GM12878 (cell line): Measurements from ENCODE around the gene PAGE2. TPM values are rescaled to one million over a fixed set of nuclear protein-coding genes. Genes with fewer than 3 reads are reported as not detected.
"Not testable (repeated sequence)": the region's sequence is repeated elsewhere in the genome, so short reads cannot be mapped to it uniquely, and the experiment has no call there.

Experiments
- ATAC-seq: fragments of 200-7000 bp; cut with Tn5 transposase; 3 replicates; pipeline ENCODE4 v1.9.1; 2020; ENCODE audit warnings: mild to moderate bottlenecking, moderate library complexity
- BruUV-seq: library from RNA; stranded (reverse); fragments of 400-500 nt; replicated peaks from 2 replicates; lab custom pipeline; 2021; lab: Mats Ljungman, UMichigan
- CTCF ChIA-PET: fragments of 300-600 bp; sonication (Branson Sonifier 250); formaldehyde crosslinking; extraction: SDS; loops from one replicate; lab custom pipeline; 2021; ENCODE audit warnings: inconsistent platforms; lab: Yijun Ruan, JAX
- POLR2A ChIA-PET: fragments of 350-600 bp; formaldehyde crosslinking; extraction: SDS; loops from one replicate; lab custom pipeline; 2021; ENCODE audit warnings: inconsistent platforms; lab: Charles Lee
- RAD21 ChIA-PET: fragments of 300-600 bp; sonication (Branson Sonifier 250); formaldehyde crosslinking; loops from one replicate; lab custom pipeline; 2023; ENCODE audit warnings: antibody characterized with exemption; ENCODE audit not compliant: unreplicated experiment; lab: Charles Lee
- SMC1A ChIA-PET: fragments of 300-600 bp; sonication (Branson Sonifier 250); formaldehyde crosslinking; loops from one replicate; lab custom pipeline; 2023; ENCODE audit not compliant: unreplicated experiment, uncharacterized antibody; lab: Charles Lee
- DNase-seq: peaks from one replicate; pipeline ENCODE4 v3.0.0-alpha.2; 2011; ENCODE audit warnings: low read depth, low spot score
- FAIRE-seq: peaks from 3 replicates; lab custom pipeline; 2011; peaks lifted over from hg19 to GRCh38; lab: Jason Lieb, UNC
- H2AFZ ChIP-seq: 2 replicates; pipeline ENCODE4 v1.6.0; 2011; ENCODE audit warnings: low read depth, low read length, control low read depth; ENCODE audit not compliant: control insufficient read depth
- H3K27ac ChIP-seq: 2 replicates; pipeline ENCODE4 v1.5.1; 2011; ENCODE audit warnings: control low read depth; ENCODE audit not compliant: control insufficient read depth, insufficient read depth
- H3K27me3 ChIP-seq, 2 experiments: replicated peaks in 1 of 2; 2 replicates each; pipeline versions ENCODE4 v1.6.0 to v1.6.1; 2011; ENCODE audit warnings: low read length in 1 of 2; ENCODE audit not compliant: control insufficient read depth in 2 of 2, insufficient read depth in 2 of 2
- H3K36me3 ChIP-seq, 2 experiments: 2 replicates each; pipeline ENCODE4 v1.5.1; 2011; ENCODE audit warnings: low read length in 1 of 2; ENCODE audit not compliant: control insufficient read depth in 2 of 2, insufficient read depth in 2 of 2
- H3K4me1 ChIP-seq: 2 replicates; pipeline ENCODE4 v1.6.1; 2011; ENCODE audit warnings: mild to moderate bottlenecking, low read length, moderate library complexity, mixed read lengths; ENCODE audit not compliant: control insufficient read depth, insufficient read depth
- H3K4me2 ChIP-seq: 2 replicates; pipeline ENCODE4 v1.6.0; 2011; ENCODE audit warnings: control low read depth; ENCODE audit not compliant: control insufficient read depth, insufficient read depth
- H3K4me3 ChIP-seq: fragments of 200-600 bp; sonication (generic); 2 replicates; pipeline ENCODE4 v1.5.1; 2016
- H3K79me2 ChIP-seq: 2 replicates; pipeline ENCODE4 v1.6.0; 2011; ENCODE audit warnings: low read length; ENCODE audit not compliant: control insufficient read depth, insufficient read depth
- H3K9ac ChIP-seq: 2 replicates; pipeline ENCODE4 v1.8.0; 2011; ENCODE audit warnings: low read length, control low read depth, mixed read lengths; ENCODE audit not compliant: control insufficient read depth, insufficient read depth
- H3K9me3 ChIP-seq: replicated peaks from 3 replicates; pipeline ENCODE4 v1.5.1; 2011; ENCODE audit warnings: mild to moderate bottlenecking, low read length; ENCODE audit not compliant: control insufficient read depth, insufficient read depth
- H4K20me1 ChIP-seq: 2 replicates; pipeline ENCODE4 v1.6.0; 2011; ENCODE audit not compliant: control insufficient read depth, insufficient read depth
- IRF5 ChIP-seq: fragments of 450-650 bp; IDR thresholded peaks from 2 replicates; pipeline ENCODE4 v1.6.1; 2017; ENCODE audit warnings: borderline replicate concordance
- NFYB ChIP-seq: IDR thresholded peaks from 2 replicates; pipeline ENCODE4 v1.6.1; 2011; ENCODE audit warnings: low read depth, mild to moderate bottlenecking, low read length, improper control_type of control experiment, moderate library complexity; ENCODE audit not compliant: insufficient read depth
- WGBS: methylation state at CpG from one replicate; pipeline ENCODE4 v1.1.6; 2016; ENCODE audit warnings: low lambda C conversion rate; ENCODE audit not compliant: insufficient replicate concordance, insufficient coverage; ENCODE audit errors: missing lambda C conversion rate; 5-methylcytosine and 5-hydroxymethylcytosine counted together
- in situ Hi-C: fragments of 300-500 bp; cut with MboI; formaldehyde crosslinking; loops from 9 replicates; pipeline ENCODE4 v1.14.3; 2018; ENCODE audit warnings: mixed read lengths
- intact Hi-C: fragments of 100-400 bp; cut with micrococcal nuclease; formaldehyde crosslinking; loops from one replicate; pipeline ENCODE4 v1.14.2; 2022; ENCODE audit not compliant: unreplicated experiment
- polyA plus RNA-seq, 11 experiments: library from polyadenylated mRNA; depleted of rRNA in 4 of 11; unstranded in 6 of 11; stranded (reverse) in 5 of 11; fragments of >200 nt; fragmentation: Nextera tagmentation in 4 of 11; fragmentation: Illumina TruSeq in 1 of 11; extraction: Ambion mirVana in 4 of 11; extraction: Trizol in 1 of 11; gene quantifications; 1 replicate in 1 of 11; 2 replicates in 10 of 11; pipeline versions ENCODE4 v1.2.1 to v1.2.3, GENCODE V29; 2011 to 2016; ENCODE audit warnings: inconsistent platforms in 2 of 11, missing spikeins in 2 of 11, low read depth in 1 of 11
- total RNA-seq, 4 experiments: library from RNA; depleted of rRNA in 3 of 4; stranded (reverse); fragments of >200 nt in 3 of 4; fragmentation: Illumina TruSeq in 1 of 4; extraction: Trizol in 1 of 4; gene quantifications; 2 replicates each; pipeline versions ENCODE4 v1.2.1 to v1.2.3, GENCODE V29; 2013 to 2021

Gene PAGE2
- total and polyA plus RNA-seq, 10 of the 15 experiments (the other 5 are each of a cell fraction or from before 2014, with no cell fraction given): 0.81 TPM; not detected in 9

- no peak overlapping the region for H2AFZ ChIP-seq
- ChIA-PET CTCF (no interaction called here), POLR2A (no interaction called here), SMC1A (no interaction called here), RAD21 (no interaction called here)
- H3K4me3 ChIP-seq: no peak overlapping the region
- H3K27ac ChIP-seq: no peak overlapping the region
- H3K79me2 ChIP-seq: no peaks in the 10 kb centered on the region
- ATAC-seq (no peak), DNase-seq (no peak), FAIRE-seq (no peak)
- in situ Hi-C loops (no loop called here), intact Hi-C loops (no loop called here)
- no peak overlapping the region for H3K9ac ChIP-seq
- 74% methylated on average over 6 of the region's 6 CpGs for WGBS
- no peaks in the 10 kb centered on the region for H3K4me1 ChIP-seq
- H3K36me3 ChIP-seq: no peaks in the 10 kb centered on the region
- H4K20me1 ChIP-seq: no peaks in the 10 kb centered on the region
- TF ChIP-seq IRF5: no peak
- TF ChIP-seq NFYB: no peak
- H3K9me3 ChIP-seq: no peaks in the 10 kb centered on the region
- H3K4me2 ChIP-seq: no peak overlapping the region
- no peaks in the 10 kb centered on the region for H3K27me3 ChIP-seq
- no TSS peak for BruUV-seq
Observed at GRCh38 chrX:55041514-55041913, 47.3 kb upstream of the PAGE2 start.

GRCh38 chrX:55050599-55050998 is 38.2 kb upstream of the PAGE2 start:
- FAIRE-seq, H3K79me2 ChIP-seq, H3K9ac ChIP-seq, intact Hi-C loops, H3K36me3 ChIP-seq, H3K9me3 ChIP-seq, H3K27ac ChIP-seq, H2AFZ ChIP-seq, RAD21 ChIA-PET, BruUV-seq, H3K4me3 ChIP-seq, in situ Hi-C loops, SMC1A ChIA-PET, H3K27me3 ChIP-seq, DNase-seq, H3K4me2 ChIP-seq, H4K20me1 ChIP-seq, POLR2A ChIA-PET, CTCF ChIA-PET, ATAC-seq, H3K4me1 ChIP-seq: not testable (repeated sequence)
- WGBS: 29% methylated on average over 2 of the region's 2 CpGs
